ENCODE results near the gene MYO1B.

Gene MYO1B

GRCh38 chr2:191262436-191262835, 17.2 kb downstream of the MYO1B start:
- no peak for DNase-seq (ENCODE audit: low read depth)

- no peak for DNase-seq (ENCODE audit: low read depth)
Observed at GRCh38 chr2:191263050-191263449, 17.8 kb downstream of the MYO1B start.

- no peak for DNase-seq (ENCODE audit: low read depth)
Observed at GRCh38 chr2:191264647-191265081, 19.5 kb downstream of the MYO1B start.

DNA sequence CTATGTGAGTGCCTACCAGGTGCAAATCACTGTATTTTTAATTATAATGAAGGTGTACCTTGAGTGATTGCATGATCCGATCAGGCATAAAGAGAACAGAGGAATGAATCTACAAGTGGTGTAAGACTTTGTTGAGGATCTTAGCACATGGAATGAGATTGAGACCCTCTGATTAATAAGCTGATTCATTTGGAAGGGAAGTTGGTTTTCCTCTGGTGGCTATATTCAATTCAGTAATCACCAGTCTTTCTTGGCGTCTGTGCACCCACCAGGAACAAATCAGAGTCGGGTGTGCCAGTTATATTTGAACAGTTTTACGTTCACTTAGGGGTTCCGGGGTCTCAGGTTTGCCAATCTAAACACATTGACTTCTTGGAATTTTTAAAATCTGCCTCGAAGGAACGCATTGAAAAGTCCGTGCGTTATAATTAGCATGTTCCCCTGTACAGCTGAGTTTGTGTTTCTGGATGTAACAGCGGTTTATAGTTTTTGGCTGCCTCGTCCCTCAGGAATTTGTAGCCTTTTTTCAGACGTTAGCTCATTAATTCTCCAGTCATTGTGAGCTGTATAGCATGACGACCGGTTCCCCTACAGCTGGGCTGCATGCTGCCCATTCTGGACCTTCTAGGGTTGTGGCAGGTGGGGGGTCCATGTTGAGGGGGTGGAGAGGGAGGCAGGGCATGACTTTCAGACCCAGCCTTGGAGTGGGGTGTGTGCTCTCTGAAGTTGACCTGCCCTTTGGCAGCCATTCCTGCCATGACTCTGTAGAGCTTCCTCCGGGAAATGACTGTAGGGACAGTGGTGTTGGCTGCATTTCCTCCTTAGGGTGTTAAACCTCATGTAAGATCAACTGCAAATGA, 20.3 kb downstream of the MYO1B start:
- no peak for DNase-seq (ENCODE audit: low read depth)

DNA sequence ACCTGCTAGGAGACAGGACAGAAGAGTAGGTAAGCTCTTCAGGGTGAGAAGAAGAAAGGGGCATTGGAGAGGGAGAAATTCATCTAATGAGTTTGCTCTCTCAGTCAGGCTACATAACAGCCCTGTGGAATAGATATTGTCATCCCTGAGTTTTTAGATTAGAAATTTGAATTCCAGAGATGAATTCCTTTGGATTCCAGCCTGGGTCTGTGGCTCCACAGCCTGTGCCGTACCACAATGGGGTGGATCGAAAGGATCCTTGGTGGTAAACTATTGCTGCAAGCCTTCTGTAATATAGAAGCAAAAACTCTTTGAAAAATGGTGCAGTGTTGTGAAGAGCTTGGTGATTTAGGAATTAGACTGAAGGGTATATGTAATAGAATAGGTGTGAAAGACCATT, 21.0 kb downstream of the MYO1B start:
- DNase-seq (ENCODE audit: low read depth) = no peak

DNA sequence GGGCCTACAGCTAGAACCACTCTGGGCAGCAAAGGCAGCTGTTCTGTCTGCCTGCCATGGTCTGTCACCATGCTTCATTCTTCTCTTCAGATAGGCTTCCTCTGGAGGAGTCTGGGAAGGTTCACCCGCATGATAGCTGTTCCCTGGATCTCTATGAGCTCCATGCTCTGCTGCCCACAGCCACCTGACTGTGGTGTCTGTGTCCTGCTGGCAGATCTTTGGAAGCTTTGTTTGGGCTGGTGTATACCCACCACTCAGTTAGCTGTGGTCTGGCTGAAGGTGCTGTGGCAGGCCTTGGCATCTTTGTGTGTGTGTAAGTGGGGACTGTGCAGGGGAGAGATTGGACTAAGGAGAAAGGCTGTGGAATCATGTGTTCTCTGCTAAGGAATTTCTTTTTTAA, 23.4 kb downstream of the MYO1B start:
- DNase-seq (ENCODE audit: low read depth) = no peak

GRCh38 chr2:191270306-191271161, 25.3 kb downstream of the MYO1B start:
- no peak for DNase-seq (ENCODE audit: low read depth)

GRCh38 chr2:191272064-191272463, 26.9 kb downstream of the MYO1B start:
- DNase-seq (ENCODE audit: low read depth) = no peak

- DNase-seq (ENCODE audit: low read depth) = no peak
Observed at GRCh38 chr2:191274413-191274815, 29.2 kb downstream of the MYO1B start.

DNA sequence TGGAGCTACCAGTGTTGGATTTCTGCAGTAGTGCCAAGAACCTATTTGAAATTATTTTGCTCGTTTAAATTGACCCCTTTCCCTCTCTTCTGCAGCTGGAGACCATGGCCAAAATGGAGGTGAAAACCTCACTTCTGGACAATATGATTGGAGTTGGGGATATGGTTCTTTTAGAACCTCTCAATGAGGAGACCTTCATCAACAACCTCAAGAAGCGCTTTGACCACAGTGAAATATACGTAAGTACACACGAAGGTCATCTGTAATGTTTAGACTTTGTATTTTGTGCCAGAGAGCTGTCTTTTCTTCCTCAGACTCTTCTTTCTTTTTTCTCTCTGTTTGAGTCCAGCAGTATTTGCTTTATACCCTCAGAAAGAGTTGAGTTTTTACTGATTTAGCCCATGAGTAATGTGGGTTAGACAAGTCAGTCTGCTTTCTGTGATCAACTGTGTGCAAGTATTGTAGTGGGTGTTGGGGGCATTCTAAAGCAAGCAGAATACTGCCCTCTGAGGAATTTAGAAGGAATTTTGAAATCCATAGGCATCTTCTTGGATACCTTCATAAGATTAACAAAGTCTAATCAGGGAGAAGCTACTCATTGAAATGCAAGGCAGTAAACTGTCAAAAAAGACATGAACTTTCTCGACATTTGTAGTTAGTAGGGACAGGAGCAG, 31.7 kb downstream of the MYO1B start:
- no peak for DNase-seq (ENCODE audit: low read depth)

GRCh38 chr2:191280290-191280689, 35.1 kb downstream of the MYO1B start:
- no peak for DNase-seq (ENCODE audit: low read depth)

- DNase-seq (ENCODE audit: low read depth) = no peak
Observed at GRCh38 chr2:191280834-191281756, 35.9 kb downstream of the MYO1B start.

DNA sequence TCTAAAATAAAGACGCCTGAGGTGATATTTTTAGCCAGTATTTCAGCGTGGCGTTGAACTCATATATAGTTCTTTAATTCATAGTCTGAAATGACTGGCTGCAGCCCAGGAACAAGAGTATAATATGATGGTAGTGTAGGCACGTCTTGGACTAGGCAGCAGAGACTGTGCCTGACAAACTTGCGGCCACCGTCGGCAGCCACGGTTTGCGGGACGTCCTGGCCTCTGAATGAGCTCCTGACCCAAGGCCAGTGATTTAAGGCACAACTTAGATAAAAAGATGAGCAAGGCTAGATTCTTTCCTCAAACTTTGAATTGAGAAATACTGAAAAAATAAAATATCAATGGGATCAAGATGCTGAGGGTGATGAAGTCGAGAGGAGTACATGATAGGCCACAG, 40.0 kb downstream of the MYO1B start:
- no peak for DNase-seq (ENCODE audit: low read depth)

DNA sequence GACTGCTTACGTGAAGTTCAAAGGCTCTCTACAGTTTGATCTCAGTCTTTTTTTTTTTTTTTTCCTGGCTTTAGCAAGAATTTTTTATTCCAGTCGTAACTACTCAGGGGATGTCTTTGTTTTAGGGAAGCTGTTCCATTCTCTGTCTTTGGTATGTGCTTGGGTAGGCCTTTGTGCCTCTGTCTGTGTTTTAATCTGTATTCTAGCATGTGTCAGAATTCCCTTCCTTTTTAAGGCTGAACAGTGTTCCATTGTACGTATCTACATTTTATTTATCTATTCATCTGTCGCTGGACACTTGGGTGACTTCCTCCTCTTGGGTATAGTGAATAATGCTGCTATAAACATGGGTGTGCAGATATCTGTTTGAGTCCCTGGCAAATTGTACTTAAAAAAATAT, 42.6 kb downstream of the MYO1B start:
- DNase-seq (ENCODE audit: low read depth) = no peak

GRCh38 chr2:191289049-191289448, 43.8 kb downstream of the MYO1B start:
- no peak for DNase-seq (ENCODE audit: low read depth)

DNA sequence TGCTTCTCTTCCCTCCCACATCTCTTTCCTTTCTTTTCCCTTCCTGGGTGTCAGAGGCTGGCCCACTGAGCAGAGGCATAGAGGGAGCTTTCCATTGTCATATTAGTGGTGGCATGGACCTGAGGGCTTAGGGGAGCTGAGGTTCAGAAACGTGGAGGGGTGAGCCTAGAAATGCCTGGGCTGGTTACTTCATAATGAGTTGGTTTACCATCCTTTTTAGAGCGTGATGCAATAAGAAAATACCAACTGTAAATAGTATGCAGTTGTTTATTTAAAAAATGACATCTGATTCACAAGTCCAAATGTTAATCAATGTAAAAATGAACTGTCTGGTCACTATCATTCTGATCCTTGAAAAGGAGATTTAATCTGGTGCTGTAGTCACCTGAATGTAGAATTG, 46.3 kb downstream of the MYO1B start:
- DNase-seq (ENCODE audit: low read depth) = no peak

DNA sequence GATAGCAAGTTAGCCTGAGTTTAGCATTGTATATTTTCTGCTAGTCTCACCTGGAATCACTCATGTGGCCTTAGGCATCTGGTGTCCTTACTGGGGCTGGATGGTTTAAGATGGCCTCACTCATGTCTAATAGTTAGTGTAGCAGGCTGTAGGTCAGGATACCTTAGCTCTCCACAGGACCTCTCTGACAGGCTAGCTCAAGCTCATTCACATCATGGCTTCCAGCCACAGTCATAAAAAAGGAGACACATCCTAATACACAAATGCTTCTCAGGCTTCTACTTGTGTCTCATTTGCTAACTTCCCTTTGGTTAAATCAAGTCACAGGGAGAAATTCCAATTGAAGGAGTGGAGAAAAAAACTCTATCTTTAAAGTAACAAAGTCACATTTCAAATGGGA, 47.7 kb downstream of the MYO1B start:
- no peak for DNase-seq (ENCODE audit: low read depth)

DNA sequence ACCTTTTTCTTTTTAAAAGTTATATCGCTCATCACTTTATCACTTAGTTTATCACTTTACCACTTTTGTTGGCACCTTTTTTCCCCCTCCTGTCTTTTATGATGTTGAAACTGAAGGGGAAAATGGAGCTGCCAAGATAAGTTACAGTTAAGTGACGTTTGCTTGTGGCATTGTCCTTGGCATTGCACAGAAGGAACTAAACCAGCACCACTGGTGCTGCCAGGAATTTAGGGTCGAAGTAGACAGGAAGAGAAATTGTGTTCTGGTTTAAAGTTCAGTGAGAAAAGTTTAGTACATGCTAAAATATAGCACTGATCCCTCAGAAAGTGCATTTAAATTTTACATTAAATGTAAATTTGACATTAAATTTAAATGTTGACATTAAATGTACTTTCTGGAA, 49.9 kb downstream of the MYO1B start:
- no peak for DNase-seq (ENCODE audit: low read depth)

GRCh38 chr2:191296083-191297006, 51.1 kb downstream of the MYO1B start:
- DNase-seq (ENCODE audit: low read depth) = no peak

GRCh38 chr2:191297033-191297432, 51.8 kb downstream of the MYO1B start:
- no peak for DNase-seq (ENCODE audit: low read depth)

Data from stimulated activated CD8-positive, alpha-beta memory T cell treated with anti-CD3 and anti-CD28 coated beads, Interleukin-12 subunit alpha, Interleukin-12 subunit beta, amount 100 ng/mL, for 1 hour (primary cell).